ENCODE results near the gene IZUMO4.

DNA sequence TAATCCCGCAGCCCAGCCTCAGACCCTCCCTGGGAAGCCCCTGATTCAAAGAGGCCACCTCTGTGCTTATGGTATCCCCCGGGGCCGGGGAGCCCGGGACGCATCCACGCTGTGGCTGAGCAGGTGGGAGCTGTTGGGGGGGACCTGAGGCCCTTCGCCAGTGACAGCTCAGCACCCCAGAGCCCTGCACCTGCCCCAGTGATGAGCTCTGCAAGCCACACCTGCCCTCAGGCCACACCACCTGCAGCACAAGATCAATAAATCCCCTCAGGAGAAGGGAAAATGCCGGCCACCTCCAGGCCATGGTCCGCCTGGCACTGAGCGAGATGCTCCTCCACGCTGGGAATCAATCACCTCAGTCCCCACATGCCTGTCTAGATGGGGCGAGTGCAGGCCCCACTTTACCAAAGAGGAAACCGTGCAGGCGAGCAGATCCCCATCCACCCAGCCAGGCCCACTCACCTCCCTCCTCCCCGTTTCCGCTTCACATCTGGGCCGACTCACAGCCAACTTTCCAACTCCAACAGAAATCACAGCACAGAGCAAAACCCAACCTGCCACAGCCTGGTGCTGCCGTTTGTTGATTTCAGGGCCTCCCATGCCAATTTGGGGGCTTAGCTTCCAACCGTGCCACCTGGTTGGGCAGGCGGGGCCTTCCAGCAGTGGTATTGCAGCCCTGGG, 13.4 kb upstream of the IZUMO4 start:
- TF ChIP-seq, protein P1, sequence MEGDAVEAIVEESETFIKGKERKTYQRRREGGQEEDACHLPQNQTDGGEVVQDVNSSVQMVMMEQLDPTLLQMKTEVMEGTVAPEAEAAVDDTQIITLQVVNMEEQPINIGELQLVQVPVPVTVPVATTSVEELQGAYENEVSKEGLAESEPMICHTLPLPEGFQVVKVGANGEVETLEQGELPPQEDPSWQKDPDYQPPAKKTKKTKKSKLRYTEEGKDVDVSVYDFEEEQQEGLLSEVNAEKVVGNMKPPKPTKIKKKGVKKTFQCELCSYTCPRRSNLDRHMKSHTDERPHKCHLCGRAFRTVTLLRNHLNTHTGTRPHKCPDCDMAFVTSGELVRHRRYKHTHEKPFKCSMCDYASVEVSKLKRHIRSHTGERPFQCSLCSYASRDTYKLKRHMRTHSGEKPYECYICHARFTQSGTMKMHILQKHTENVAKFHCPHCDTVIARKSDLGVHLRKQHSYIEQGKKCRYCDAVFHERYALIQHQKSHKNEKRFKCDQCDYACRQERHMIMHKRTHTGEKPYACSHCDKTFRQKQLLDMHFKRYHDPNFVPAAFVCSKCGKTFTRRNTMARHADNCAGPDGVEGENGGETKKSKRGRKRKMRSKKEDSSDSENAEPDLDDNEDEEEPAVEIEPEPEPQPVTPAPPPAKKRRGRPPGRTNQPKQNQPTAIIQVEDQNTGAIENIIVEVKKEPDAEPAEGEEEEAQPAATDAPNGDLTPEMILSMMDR (conservative IDR thresholded peaks at IDR 0.05), result no peak
- TF ChIP-seq EZH2 (IDR thresholded peaks at IDR 0.05; ENCODE audit: low read depth), result no peak

Data from PC-9 (cell line).